COLO668 (cell line): ENCODE data around the gene ZGPAT.
A peak's percentile ranks its signal among the peaks of the same experiment; 100 is the strongest.
"Not testable (repeated sequence)": the region's sequence is repeated elsewhere in the genome, so short reads cannot be mapped to it uniquely, and the experiment has no call there.

Experiments
- DNase-seq: peaks from one replicate; lab custom pipeline; 2025; ENCODE audit not compliant: unreplicated experiment; lab: John Stamatoyannopoulos, UW

The ZGPAT gene

GRCh38 chr20:63755933-63756647, 48.3 kb downstream of the ZGPAT start:
- no peak for DNase-seq

- DNase-seq, result no peak
Measured at GRCh38 chr20:63756648-63756991, 48.8 kb downstream of the ZGPAT start.

GRCh38 chr20:63758152-63758551, 50.3 kb downstream of the ZGPAT start:
- no peak for DNase-seq

- no peak for DNase-seq
Measured at GRCh38 chr20:63759377-63759901, 51.6 kb downstream of the ZGPAT start.

- DNase-seq, result no peak
Measured at GRCh38 chr20:63765082-63765873, 57.4 kb downstream of the ZGPAT start.

- DNase-seq, result no peak
Measured at GRCh38 chr20:63765902-63766301, 58.1 kb downstream of the ZGPAT start.

GRCh38 chr20:63766695-63767426, 59.0 kb downstream of the ZGPAT start:
- DNase-seq, result no peak

- no peak for DNase-seq
Measured at GRCh38 chr20:63767456-63767855, 59.6 kb downstream of the ZGPAT start.

GRCh38 chr20:63767886-63768285, 60.0 kb downstream of the ZGPAT start:
- no peak for DNase-seq

- no peak for DNase-seq
Measured at GRCh38 chr20:63768591-63769515, 61.0 kb downstream of the ZGPAT start.

- DNase-seq, result no peak
Measured at GRCh38 chr20:63769891-63770474, 62.1 kb downstream of the ZGPAT start.

- no peak for DNase-seq
Measured at GRCh38 chr20:63771046-63771707, 63.3 kb downstream of the ZGPAT start.

GRCh38 chr20:63772781-63773518, 65.1 kb downstream of the ZGPAT start:
- no peak for DNase-seq

- no peak for DNase-seq
Measured at GRCh38 chr20:63773571-63774241, 65.9 kb downstream of the ZGPAT start.

- DNase-seq, result no peak
Measured at GRCh38 chr20:63774306-63774705, 66.5 kb downstream of the ZGPAT start.

GRCh38 chr20:63775096-63775978, 67.5 kb downstream of the ZGPAT start:
- peak; percentile 21 for DNase-seq

GRCh38 chr20:63776875-63777274, 69.0 kb downstream of the ZGPAT start:
- not testable (repeated sequence) for DNase-seq
